Lung microvascular endothelial cell (primary cell): ENCODE measurements around the gene MCF2L. TPM values are rescaled to one million over a fixed set of nuclear protein-coding genes. Genes with fewer than 3 reads are reported as not detected.
"Not testable (repeated sequence)": the region's sequence is repeated elsewhere in the genome, so short reads cannot be mapped to it uniquely, and the experiment has no call there.

Experiments used
- DNase-seq, 2 donors: peaks; one replicate each; pipeline versions ENCODE4 v3.0.0 to v3.0.0-alpha.2; 2010; ENCODE audit warnings: low read depth in 2 of 2
- total RNA-seq: library from RNA; depleted of rRNA; stranded (reverse); fragments of >200 nt; gene quantifications from 2 replicates; pipeline ENCODE4 v1.2.1, GENCODE V29; 2014

Gene MCF2L
- total RNA-seq, result 3.5 and 10.9 TPM in 2 replicates

- DNase-seq, result peak; percentile 35 to 39
Observed at GRCh38 chr13:112968910-112969691, at the start of gene MCF2L. MCF2L (plus strand) TSS chr13:112969214; CDS start chr13:112969380, 166 bp downstream.

- DNase-seq, result no peak
Observed at GRCh38 chr13:112923962-112924361, 45.1 kb upstream of the MCF2L start.

GRCh38 chr13:112924365-112924764 lies 44.6 kb upstream of the MCF2L start:
- no peak for DNase-seq

- DNase-seq, result no peak
Observed at GRCh38 chr13:112926003-112926402, 43.0 kb upstream of the MCF2L start.

GRCh38 chr13:112926993-112927392 lies 42.0 kb upstream of the MCF2L start:
- DNase-seq, result no peak

- no peak for DNase-seq
Observed at GRCh38 chr13:112928020-112928971, 40.7 kb upstream of the MCF2L start.

- DNase-seq, result peak; percentile 41 to 90
Observed at GRCh38 chr13:112928972-112929782, 39.8 kb upstream of the MCF2L start.

GRCh38 chr13:112929783-112930055 lies 39.3 kb upstream of the MCF2L start:
- DNase-seq, result peak in 1 of 2 donors; percentile 63

- DNase-seq, result no peak
Observed at GRCh38 chr13:112930192-112930591, 38.8 kb upstream of the MCF2L start.

GRCh38 chr13:112931028-112931934 lies 37.7 kb upstream of the MCF2L start:
- DNase-seq, result peak; percentile 36 to 48

- DNase-seq, result no peak
Observed at GRCh38 chr13:112932971-112933370, 36.0 kb upstream of the MCF2L start.

GRCh38 chr13:112933649-112934048 lies 35.4 kb upstream of the MCF2L start:
- no peak for DNase-seq

GRCh38 chr13:112934078-112934477 lies 34.9 kb upstream of the MCF2L start:
- no peak for DNase-seq

GRCh38 chr13:112938680-112939079 lies 30.3 kb upstream of the MCF2L start:
- no peak for DNase-seq

GRCh38 chr13:112940236-112940635 lies 28.8 kb upstream of the MCF2L start:
- DNase-seq, result no peak

GRCh38 chr13:112941349-112941748 lies 27.7 kb upstream of the MCF2L start:
- no peak for DNase-seq

GRCh38 chr13:112941765-112942164 lies 27.2 kb upstream of the MCF2L start:
- not testable (repeated sequence) for DNase-seq

- peak; percentile 94 to 96 for DNase-seq
Observed at GRCh38 chr13:112942689-112943308, 26.2 kb upstream of the MCF2L start.

- DNase-seq, result peak in 1 of 2 donors; percentile 28
Observed at GRCh38 chr13:112943309-112944125, 25.5 kb upstream of the MCF2L start.
